HUDEP-2 (cell line): Measurements from ENCODE around the gene PEX11B.

Experiments
- DNase-seq, 76 experiments: peaks; one replicate each; lab custom pipeline; 2025; ENCODE audit not compliant: unreplicated experiment in 76 of 76; lab: John Stamatoyannopoulos, UW

Gene PEX11B

DNA sequence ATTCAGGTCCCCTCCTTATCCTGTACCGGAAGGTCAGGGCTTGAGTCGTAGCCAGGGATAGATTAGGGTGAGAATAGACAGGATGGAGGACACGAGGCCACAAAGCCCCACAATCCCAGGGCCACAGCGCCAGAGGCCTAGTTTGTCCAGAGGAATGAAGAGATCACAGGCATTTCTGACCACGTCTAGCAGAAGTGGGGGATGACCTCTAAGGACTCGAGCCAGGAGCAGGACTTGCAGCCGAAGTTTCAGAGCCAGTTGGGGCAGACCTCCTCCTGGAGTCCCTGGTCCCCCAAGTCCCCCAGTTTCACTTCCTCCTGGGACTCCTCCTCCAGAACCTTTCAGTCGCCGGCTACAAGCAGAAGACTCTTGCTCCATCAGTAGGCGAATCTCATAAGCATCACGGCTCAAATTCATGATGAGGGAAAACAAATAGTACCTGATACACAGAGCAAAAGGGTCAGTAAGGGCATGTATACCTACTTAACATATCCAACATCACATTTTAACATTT, 6.3 kb downstream of the PEX11B start:
- no peak for DNase-seq

DNA sequence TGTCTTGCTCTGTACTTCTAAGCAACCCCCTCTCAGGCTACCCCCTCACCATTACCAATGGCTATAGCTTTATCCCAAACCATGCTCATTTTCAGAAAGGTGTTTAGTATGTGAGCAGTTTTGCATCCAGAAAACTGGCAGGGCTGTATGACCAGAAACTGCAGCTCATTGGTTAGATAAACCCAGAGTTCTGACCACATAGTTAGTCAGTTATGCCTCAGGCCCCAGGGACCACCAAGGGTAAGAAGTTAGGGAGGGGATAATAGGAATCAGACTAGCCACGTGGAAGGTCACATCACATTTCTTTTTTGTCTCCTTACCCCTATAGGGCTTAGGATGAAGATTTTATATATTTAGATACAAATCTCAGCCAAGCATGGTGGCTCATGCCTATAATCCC, 9.9 kb downstream of the PEX11B start:
- DNase-seq, result no peak

DNA sequence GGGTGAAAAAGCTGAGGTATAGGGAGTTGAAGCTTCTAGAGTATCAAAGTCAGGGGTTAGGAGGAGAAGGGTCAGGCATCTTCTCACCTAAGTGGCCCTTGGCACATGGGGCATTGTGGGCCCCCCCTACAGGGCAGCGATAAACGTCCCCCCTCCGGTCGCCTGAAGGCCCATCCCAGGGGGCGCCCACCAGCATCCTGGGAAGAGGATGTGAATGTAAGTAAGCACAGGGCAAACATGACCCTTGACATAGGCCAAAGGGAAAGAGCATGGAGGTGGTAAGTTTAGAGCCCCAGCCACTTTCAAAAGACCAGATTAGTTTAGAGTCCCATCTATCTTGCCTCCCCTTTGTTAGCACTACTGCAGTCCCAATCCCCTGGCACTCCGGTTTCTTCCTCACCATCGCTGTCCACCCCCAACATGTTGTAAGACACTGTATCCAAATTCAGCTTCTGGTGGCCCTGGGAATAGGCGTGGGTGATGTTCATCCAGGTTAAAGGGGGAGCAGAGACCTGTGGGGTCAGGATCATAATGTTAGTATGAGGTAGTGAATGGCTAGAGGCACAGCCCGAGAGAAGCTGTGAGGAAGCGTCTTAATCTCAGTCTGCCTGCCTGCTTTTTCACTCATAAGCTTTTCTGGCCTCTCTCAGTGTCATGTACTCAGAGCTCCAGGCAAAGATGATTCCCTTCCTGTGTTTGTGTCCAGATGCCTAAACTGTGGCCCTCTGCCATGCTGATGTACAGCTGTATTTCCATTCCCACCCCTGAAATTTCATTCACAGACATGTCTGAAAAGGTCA, 11.4 kb downstream of the PEX11B start:
- DNase-seq, result no peak

DNA sequence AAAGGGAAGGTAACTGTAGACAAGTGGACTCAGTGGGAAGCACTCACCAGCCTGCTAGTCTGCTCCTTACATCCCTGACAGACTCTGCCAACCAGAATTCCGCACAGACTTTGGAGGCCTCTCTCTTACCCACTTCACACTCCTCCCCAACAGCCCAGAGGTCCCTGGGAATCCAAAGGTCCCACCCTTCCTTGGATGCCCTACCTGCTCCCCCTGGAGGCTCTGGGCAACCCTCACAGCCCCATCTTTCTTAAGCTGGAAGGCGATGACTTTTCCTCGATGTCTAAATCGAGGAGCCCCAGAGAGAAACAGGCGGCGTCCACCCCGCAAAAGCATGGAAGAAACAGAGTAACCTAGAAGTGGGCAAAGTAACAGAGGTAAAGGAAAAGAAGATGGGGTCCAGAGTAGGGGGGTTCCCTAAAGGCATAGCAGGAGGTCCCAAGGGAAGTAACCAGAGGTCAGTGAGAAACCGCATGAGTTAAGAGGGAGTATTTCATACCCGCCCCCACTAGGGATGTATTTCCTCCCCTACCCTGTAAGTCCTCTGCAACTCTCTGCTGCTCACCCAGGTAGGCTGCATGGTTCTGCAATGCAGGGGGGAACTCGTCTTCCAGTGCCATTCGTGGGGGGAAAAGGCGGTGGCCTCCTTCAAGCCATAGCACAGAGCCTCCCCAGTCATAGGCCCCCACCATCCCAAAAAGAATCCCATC, 17.1 kb downstream of the PEX11B start:
- no peak for DNase-seq

DNA sequence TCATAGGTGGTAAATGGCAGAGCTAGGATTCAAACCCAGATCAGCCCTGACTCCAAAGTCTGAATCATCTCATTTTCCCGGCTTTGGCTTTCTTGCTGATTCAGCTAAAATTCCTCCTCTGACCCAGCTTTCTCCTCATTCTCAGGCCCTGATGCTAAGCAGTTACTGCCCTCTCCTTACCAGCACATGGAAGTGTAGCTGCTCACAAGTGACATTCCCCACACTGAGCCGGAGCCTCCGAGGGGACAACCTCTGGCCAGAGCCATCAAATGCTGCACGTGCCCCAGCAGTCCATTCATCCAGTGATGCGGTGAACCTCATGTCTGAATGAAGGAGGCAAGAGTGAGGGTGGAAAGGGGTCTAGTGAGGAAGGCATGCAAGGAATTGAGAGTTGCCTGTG, 19.8 kb downstream of the PEX11B start:
- no peak for DNase-seq

DNA sequence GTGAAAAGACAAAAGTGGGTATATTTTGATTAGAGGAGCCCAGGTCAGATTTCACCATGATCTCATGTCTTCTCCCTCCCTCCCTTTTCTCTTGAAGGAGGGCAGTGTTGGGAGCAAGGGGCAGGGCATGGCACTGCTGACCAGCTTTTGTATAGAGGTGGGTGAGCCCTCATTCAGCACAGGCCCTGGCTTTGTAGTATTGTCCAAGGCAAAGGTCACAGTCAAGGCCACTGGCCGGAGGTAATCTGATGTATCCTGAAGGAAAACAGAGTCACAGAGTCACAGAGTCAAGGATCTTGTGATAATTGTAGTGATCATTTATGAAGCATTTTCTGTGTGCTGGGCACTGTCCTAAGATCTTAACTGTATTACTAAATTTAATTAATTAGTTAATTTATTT, 20.5 kb downstream of the PEX11B start:
- DNase-seq, result no peak

DNA sequence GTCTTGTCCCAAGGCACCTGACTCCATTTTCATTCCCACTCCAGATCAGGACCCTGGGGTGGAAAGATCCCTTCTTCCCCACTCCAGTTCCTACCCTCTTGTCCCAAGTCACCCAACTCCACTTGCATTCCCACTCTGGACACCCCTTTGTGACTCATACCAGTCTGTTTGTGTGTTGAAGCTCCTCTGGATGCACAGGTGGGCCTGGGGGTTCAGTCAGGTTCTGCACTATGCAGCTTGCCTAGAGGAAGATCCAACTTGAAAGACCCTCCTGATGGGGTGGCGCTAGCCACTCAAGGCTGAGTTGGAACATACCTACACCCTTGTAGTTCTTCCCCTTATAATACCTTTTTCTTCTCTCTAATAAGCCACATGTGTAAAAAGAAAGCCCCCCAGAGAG, 23.0 kb downstream of the PEX11B start:
- no peak for DNase-seq

DNA sequence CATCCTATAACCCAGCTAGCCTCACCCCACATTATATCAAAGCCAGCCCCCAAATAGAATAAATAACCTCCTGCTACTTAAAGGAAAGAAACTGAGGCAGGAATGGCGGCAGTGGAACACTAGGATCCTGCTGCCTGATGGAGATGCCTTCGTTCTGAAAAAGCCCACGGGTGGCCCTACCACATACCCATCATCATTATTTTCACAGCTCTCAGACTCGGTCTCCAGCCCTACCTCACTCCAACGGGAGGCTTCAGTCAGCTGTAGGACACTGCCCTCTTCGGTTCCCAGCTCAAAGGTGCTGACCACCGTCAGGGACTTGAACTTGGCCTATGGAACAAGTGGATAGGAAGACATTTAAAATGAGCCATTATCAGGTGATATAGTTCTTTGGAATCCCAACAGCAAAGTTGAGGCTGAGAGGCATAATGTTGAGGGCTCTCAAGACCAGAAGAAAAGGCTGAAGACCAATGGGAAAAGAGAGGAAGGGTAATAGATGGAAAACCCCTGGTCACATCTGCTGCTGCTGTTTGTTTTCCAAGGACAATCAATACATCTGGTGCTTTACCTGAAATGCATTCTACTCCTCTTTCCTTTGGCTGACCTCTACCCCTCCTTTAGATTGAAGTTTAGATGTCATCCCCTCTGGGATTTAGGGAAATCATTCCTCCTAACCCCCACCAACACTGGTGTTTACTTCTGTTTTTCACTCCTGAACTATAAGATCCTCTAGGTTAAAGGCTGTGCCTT, 25.0 kb downstream of the PEX11B start:
- no peak for DNase-seq

DNA sequence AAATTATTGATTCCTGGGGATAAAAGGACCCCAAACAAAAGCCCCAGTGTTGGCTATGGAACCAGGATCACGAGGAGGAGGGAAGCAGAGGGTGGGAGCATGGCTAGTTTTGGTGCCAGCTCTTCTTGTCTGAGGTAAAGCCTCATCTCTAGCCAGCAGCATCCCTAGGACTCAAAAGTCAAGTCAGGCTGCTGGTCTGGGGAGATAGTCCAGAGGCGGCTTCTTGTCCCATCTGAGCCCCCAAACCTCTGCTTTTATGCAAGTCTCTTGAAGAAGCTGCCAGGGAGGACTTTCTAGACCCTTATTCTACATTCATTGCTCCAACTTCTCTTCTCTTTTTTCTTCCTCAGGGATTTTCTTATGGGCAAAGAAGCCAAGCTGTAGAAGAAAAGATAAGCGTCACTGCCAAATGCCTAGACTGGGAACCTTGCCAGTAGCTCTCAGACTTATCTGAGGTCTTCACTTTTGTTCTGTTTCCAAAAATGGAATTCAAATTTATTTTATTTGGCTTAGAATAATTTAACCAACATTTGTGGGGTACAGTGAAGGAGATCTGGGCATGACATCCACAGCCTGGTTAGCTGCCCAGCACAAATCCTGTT, 25.9 kb downstream of the PEX11B start:
- peak in 58 of 76 experiments; percentile 6 to 69 (median 36) for DNase-seq

DNA sequence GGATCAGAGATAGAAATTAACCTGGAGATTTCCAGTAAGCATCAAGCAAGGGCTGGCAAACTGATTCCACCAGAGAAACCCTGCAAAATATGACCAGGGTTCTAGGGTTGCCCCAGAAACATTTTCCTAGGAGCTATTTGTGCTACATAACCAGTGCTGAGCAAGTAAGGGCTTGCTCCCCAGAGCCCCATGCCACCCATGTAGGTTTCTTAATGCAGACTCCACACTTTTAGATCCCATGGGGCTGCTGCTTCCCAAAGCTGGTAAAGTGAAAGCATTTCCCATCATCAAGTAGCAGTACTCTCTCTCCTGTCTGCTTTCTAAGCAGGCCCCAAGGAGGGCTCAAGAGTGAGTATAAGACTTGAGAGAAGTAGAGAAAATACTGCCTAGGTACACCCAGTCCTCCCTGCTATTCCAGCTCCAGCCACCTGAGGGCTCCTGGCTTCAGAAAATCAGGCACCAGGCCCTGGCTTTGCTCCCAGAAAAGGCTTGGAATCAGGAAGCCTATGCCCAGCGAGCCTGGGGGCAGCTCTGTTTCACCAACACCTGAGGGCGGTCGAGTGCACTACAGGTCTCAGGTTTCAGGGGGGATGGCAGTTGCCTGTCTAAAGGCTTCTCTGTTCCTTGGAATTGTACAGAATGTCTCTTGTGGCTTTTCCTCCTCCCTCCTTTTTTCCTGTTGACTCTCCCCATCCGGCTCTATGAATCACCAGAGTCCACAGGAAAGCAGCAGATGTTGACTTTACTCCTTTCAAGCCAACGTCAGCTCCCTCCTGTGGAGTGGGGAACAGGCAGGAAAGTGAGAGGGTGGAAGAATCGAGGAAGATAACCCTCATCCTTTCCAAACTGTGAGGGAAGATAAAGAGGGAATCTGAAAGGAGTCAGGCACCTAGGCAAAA, 26.7 kb downstream of the PEX11B start:
- DNase-seq, result peak in 66 of 76 experiments; percentile 10 to 77 (median 60)

DNA sequence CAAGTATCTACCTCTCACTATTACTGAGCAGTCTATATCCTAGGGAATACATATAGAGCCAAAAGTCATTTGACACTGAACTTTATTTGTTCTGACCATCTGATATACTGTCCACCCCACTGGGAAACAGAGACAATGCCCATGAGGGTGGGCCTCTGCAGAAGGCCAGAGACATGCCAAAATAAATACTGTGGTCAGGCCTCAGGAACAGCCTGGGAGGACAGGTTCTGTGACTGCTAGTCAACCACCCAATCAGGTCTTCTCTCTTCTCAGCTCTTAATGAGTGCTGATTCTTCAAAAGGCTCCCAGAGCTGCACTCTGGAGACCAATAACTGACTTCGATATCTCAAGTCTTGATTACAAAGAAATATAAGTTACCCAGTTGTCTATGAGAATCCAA, 27.4 kb downstream of the PEX11B start:
- no peak for DNase-seq

DNA sequence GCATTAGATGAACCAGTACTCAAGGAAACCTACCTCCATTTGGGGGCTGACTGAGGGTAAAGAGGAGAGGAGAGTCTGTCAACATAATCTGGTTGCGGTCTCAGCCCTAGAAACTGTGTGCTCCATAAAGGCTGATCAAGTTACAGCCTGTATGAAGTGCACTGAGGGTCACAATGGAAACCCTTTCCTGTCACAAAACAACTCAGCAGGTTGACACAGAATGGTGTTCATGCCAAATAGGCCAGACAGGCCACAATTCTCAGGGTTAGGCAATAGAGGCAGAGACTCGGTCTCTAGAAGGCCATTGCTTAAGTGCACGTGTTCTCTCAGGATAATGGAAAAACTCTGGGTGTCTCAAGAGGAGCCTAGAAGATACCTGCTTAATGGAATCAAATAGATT, 28.8 kb downstream of the PEX11B start:
- DNase-seq, result no peak

DNA sequence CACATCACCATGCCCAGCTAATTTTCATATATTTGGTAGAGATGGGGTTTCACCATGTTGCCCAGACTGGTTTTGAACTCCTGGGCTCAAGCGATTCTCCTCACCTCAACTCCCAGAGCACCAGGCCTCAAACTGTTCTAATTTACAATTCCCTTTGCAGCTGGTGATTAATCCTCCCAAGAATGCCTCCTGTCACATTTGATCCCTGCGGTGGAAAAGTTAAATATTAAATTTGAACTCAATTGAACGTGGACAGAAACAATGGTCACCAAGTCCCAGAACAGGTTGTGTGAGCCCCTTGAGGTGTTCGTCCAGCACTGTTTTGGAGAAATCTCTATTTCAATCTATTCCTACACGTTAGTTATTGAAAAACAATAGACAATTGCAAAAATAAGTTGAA, 30.9 kb downstream of the PEX11B start:
- no peak for DNase-seq

DNA sequence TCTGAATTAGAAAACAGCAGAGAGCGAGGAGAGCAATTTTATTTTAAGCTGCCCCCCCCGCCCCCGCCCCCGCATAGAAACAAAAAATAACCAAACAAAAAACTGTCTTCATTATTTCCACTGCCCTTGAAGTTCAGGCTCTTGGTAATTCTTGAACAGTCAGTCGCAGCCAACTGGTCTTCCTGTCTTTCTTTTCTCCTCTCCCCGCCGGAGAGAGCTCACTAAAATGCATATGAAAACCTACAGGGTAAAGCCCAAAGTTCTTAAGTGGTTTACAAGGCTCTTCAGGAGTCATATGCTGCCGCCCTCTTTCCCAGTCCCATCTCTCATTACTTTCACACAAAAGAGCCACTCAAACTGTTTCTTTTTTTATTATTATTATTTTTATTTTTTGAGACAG, 31.7 kb downstream of the PEX11B start:
- DNase-seq, result no peak

DNA sequence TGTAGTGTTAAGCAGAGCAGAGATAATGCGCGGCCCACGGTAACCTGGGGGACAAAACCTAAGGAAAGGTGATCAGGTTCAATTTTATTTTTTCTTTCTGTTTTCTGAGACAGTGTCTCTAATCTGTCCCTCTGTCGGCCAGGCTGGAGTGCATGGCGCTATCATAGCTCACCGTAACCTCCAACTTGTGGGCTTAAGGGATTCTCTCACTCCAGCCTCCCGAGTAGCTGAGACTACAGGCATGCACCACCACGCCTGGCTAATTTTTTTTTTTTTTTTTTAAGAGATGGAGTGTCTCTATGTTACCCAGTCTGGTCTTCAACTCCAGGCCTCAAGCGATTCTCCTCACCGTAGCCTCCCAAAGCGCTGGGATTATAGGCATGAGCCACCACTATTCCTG, 32.1 kb downstream of the PEX11B start:
- peak in 1 of 76 experiments; percentile 6 for DNase-seq

DNA sequence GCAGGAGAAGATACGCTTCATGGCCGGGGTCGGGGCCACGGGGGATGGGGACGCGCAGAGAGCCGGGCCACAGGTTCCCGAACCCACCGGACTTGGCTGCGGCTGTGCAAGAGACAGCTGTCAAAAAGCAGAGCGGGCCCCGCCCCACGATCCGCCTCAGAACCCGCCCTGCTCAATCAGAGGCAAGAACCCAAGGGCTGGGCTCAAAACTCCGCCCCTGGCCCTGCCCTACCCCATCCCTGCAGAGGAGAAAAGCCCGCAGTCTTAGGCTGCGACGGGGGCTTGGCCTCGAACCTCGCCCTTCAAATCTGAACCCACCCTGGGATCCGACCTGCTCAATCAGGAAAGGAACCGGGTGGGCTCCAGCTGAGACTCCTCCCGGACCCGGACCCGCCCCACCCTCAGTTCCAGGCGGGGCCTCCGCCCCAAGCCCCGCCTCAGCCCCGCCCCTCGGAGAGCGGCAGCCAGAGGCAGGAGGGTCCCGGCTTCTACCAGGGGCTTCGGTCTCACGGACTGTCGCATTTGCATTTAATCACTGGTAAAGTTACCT, 32.7 kb downstream of the PEX11B start, which contains the start of gene ANKRD35:
ANKRD35 (minus strand) TSS at position 129 of the 550 bp plus-strand sequence; CDS start at position 21, 108 bp downstream.
- DNase-seq, result peak in 72 of 76 experiments; percentile 19 to 90 (median 68)

DNA sequence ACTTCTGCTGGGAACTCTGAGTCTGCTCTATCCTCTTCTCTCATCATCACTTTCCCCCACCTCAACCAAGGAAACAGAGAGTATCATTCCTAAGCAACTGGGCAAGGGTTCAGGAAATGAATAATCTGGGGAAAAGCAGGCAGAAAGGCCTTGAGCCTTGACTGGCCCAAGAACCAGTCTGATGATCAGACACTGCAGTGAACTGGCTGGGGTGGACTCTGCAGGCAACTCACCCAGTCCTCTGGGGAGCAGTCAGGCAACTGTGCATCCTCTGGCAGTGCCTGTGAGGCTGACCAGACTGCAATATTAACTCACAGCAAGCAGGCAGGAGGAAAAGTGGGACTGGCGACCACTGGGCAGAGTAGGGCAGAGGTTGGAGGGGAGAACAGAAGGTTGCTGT, 33.8 kb downstream of the PEX11B start:
- no peak for DNase-seq

DNA sequence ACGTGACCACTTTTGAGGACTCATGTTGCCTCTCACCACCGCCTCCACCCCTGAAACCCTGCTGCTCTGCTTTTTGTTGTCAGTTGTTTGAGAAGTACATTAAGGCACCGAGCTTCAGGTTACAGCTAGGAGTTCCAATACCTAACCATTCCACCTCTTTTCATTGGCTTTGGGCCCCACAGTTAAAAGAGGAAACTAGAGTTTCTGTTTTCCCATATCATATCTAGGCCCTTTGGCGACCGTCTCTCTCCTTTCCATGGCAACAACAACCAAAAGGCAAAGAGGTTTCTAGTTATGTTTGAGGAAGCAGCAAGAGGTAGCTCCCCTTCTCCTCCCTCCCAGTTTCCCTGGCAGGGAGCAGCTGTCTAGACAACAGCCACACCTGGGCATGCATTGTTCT, 38.7 kb downstream of the PEX11B start:
- DNase-seq, result no peak

DNA sequence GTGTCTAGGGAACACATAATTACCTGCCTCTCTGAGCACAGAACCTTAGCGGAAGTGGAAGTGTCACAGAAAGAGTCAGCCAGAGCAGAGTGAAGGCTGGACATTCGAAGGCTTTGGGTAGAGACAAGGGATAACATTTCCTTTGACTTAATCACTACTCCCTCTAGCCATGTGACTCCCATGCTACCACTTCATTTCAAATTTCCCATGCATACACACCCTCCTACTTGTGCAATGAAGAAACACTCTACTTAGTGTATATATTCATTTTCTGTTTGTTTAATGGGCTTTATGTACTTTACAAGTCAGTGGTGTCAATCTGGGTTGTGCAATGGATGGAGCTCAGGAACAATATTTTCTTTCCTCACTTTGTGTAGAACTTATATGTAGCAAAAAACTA, 39.8 kb downstream of the PEX11B start:
- DNase-seq, result no peak
